K562 (cell line): ENCODE measurements around the gene RPL27. TPM values are rescaled to one million over a fixed set of nuclear protein-coding genes. Genes with fewer than 3 reads are reported as not detected.
A peak's percentile ranks its signal among the peaks of the same experiment; 100 is the strongest.

Experiments
- AFF4 ChIP-seq: sonication (generic); formaldehyde crosslinking; IDR thresholded peaks from 2 replicates; pipeline ENCODE4 v1.8.0; 2023; ENCODE audit warnings: mild to moderate bottlenecking, missing genetic modification reagents
- BCOR ChIP-seq: fragments of 450-650 bp; IDR thresholded peaks from 2 replicates; pipeline ENCODE4 v1.6.1; 2016
- BRD4 ChIP-seq: fragments of 200-600 bp; sonication (generic); IDR thresholded peaks from 2 replicates; pipeline ENCODE4 v1.6.1; 2017; ENCODE audit warnings: inconsistent platforms
- E2F3 ChIP-seq: fragments of 250-450 bp; sonication (Bioruptor Pico); IDR thresholded peaks from 2 replicates; pipeline ENCODE4 v1.4.0; 2020; ENCODE audit warnings: mild to moderate bottlenecking
- EGR1 ChIP-seq: fragments of 450-650 bp; conservative IDR thresholded peaks from 2 replicates; pipeline ENCODE4 v1.6.1; 2017; ENCODE audit warnings: mild to moderate bottlenecking
- EWSR1 ChIP-seq: fragments of 450-650 bp; IDR thresholded peaks from 2 replicates; pipeline ENCODE4 v1.6.1; 2018; ENCODE audit warnings: borderline replicate concordance, mild to moderate bottlenecking, low read depth, moderate library complexity; ENCODE audit not compliant: partially characterized antibody
- FOXK2 ChIP-seq, 2 experiments: fragments of 450-650 bp; IDR thresholded peaks in 1 of 2; conservative IDR thresholded peaks in 1 of 2; 2 replicates each; pipeline ENCODE4 v1.6.1; 2016; ENCODE audit warnings: low read depth in 2 of 2, mild to moderate bottlenecking in 1 of 2
- GABPB1 ChIP-seq: sonication (generic); formaldehyde crosslinking; IDR thresholded peaks from 2 replicates; pipeline ENCODE4 v1.8.0; 2022; ENCODE audit warnings: mild to moderate bottlenecking, missing genetic modification reagents
- NBN ChIP-seq: fragments of 450-650 bp; IDR thresholded peaks from 2 replicates; pipeline ENCODE4 v1.6.1; 2016; ENCODE audit warnings: low read depth, mild to moderate bottlenecking
- PHB2 ChIP-seq: fragments of 450-650 bp; IDR thresholded peaks from 2 replicates; pipeline ENCODE4 v1.6.1; 2017; ENCODE audit warnings: low read depth
- PRDM10 ChIP-seq: fragments of 450-650 bp; IDR thresholded peaks from 2 replicates; pipeline ENCODE4 v1.6.1; 2018; ENCODE audit not compliant: partially characterized antibody
- RFX5 ChIP-seq: IDR thresholded peaks from 2 replicates; pipeline ENCODE4 v1.6.1; 2011; ENCODE audit warnings: low read depth, mild to moderate bottlenecking, improper control_type of control experiment, low read length
- ZBTB7A ChIP-seq: IDR thresholded peaks from 2 replicates; pipeline ENCODE4 v1.6.1; 2011; ENCODE audit warnings: low read depth, mild to moderate bottlenecking, low read length, moderate library complexity, borderline replicate concordance; ENCODE audit not compliant: control insufficient read depth
- ZEB2 ChIP-seq: fragments of 450-650 bp; IDR thresholded peaks from 2 replicates; pipeline ENCODE4 v1.6.1; 2016
- ZNF589 ChIP-seq: fragments of 200-800 bp; sonication (Bioruptor generic); IDR thresholded peaks from 2 replicates; pipeline ENCODE4 v1.6.1; 2016; ENCODE audit warnings: low read depth, missing genetic modification characterization, missing compliant biosample characterization
- ZNF79 ChIP-seq: fragments of 250-450 bp; sonication (Bioruptor Pico); IDR thresholded peaks from 2 replicates; pipeline ENCODE4 v1.4.0; 2020; ENCODE audit warnings: low read depth, mild to moderate bottlenecking, moderate library complexity
- polyA plus RNA-seq, 8 experiments: library from polyadenylated mRNA; depleted of rRNA in 4 of 8; stranded (reverse) in 5 of 8; unstranded in 3 of 8; fragments of >200 nt; fragmentation: Nextera tagmentation in 2 of 8; fragmentation: Illumina TruSeq in 1 of 8; extraction: Ambion mirVana in 2 of 8; extraction: Trizol in 1 of 8; gene quantifications; 2 replicates each; pipeline versions ENCODE4 v1.2.1 to v1.2.3, GENCODE V29; 2011 to 2014; ENCODE audit warnings: inconsistent platforms in 1 of 8, missing spikeins in 1 of 8
- total RNA-seq, 7 experiments: library from RNA; depleted of rRNA in 6 of 7; stranded (reverse); fragments of >200 nt in 6 of 7; fragmentation: Illumina TruSeq in 2 of 7; extraction: Trizol in 2 of 7; gene quantifications; 2 replicates each; pipeline versions ENCODE4 v1.2.1 to v1.2.3, GENCODE V29; 2011 to 2021; ENCODE audit warnings: low replicate concordance in 1 of 7
- TF ChIP-seq, protein P1 (sequence below): sonication (generic); formaldehyde crosslinking; IDR thresholded peaks from 2 replicates; pipeline ENCODE4 v1.8.1; 2023; ENCODE audit warnings: mild to moderate bottlenecking, missing genetic modification reagents

The RPL27 gene
- total and polyA plus RNA-seq, 9 of the 15 experiments (the other 6 are each of a cell fraction or from before 2014, with no cell fraction given) = 1,539 to 6,155 (median 3,710) TPM

GRCh38 chr17:42979511-42980273 is 18.5 kb upstream of the RPL27 start, which contains the start of gene PTGES3L (continued):
- TF ChIP-seq AFF4 (CRISPR knock-in tag) = no peak
- 0 out of 2 replicates have a peak, but pooled peaks have one; percentile 15 for TF ChIP-seq EGR1
- no peak; the same call in 1 of the 2 replicates for TF ChIP-seq ZBTB7A
- TF ChIP-seq EWSR1 = no peak
- peak; percentile 19; the same call in 1 of the 2 replicates for TF ChIP-seq BRD4
- no peak for TF ChIP-seq RFX5
- TF ChIP-seq ZNF589 (CRISPR knock-in tag) = no peak
- no peak for TF ChIP-seq FOXK2 (conservative IDR thresholded peaks at IDR 0.05 in 1 of 2, IDR thresholded peaks at IDR 0.05 in 1 of 2; ENCODE audit: low read depth in 2 of 2)
- TF ChIP-seq GABPB1 (CRISPR knock-in tag) = no peak
- TF ChIP-seq, protein P1, sequence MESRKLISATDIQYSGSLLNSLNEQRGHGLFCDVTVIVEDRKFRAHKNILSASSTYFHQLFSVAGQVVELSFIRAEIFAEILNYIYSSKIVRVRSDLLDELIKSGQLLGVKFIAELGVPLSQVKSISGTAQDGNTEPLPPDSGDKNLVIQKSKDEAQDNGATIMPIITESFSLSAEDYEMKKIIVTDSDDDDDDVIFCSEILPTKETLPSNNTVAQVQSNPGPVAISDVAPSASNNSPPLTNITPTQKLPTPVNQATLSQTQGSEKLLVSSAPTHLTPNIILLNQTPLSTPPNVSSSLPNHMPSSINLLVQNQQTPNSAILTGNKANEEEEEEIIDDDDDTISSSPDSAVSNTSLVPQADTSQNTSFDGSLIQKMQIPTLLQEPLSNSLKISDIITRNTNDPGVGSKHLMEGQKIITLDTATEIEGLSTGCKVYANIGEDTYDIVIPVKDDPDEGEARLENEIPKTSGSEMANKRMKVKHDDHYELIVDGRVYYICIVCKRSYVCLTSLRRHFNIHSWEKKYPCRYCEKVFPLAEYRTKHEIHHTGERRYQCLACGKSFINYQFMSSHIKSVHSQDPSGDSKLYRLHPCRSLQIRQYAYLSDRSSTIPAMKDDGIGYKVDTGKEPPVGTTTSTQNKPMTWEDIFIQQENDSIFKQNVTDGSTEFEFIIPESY = no peak
- no peak for TF ChIP-seq ZEB2
- TF ChIP-seq PHB2 = no peak
- TF ChIP-seq ZNF79 (CRISPR knock-in tag) = no peak
- no peak for TF ChIP-seq NBN
- TF ChIP-seq E2F3 = no peak
- peak; percentile 51 for TF ChIP-seq PRDM10
- no peak for TF ChIP-seq BCOR
